HepG2 (cell line): ENCODE data around the gene CLCN1. TPM values are rescaled to one million over a fixed set of nuclear protein-coding genes. Genes with fewer than 3 reads are reported as not detected.

Source experiments
- ATAC-seq: fragments of 200-7000 bp; cut with Tn5 transposase; 3 replicates; pipeline ENCODE4 v1.9.1; 2020; ENCODE audit warnings: mild to moderate bottlenecking, moderate library complexity
- BruUV-seq: library from RNA; stranded (reverse); fragments of 400-500 nt; replicated peaks from 2 replicates; lab custom pipeline; 2021; lab: Mats Ljungman, UMichigan
- CTCF ChIA-PET: fragments of 300-600 bp; formaldehyde crosslinking; extraction: SDS; loops from one replicate; lab custom pipeline; 2021; ENCODE audit warnings: low total read pairs, inconsistent platforms, low intra/inter-chr PET ratio; lab: Yijun Ruan, JAX
- POLR2A ChIA-PET: fragments of 350-600 bp; sonication (Branson Sonifier 250); formaldehyde crosslinking; loops from one replicate; lab custom pipeline; 2020; ENCODE audit warnings: antibody characterized with exemption, inconsistent platforms; lab: Yijun Ruan, JAX
- DNase-seq: peaks from one replicate; pipeline ENCODE4 v3.0.0-alpha.2; 2015; ENCODE audit warnings: low spot score
- FAIRE-seq: peaks from 3 replicates; lab custom pipeline; 2011; peaks lifted over from hg19 to GRCh38; lab: Jason Lieb, UNC
- H2AFZ ChIP-seq: one replicate; pipeline ENCODE4 v1.6.1; 2011; ENCODE audit warnings: low read length, inconsistent platforms
- H3K27ac ChIP-seq: fragments of 300-600 bp; 3 replicates; pipeline ENCODE4 v1.8.0; 2011; ENCODE audit warnings: mixed run types, mild to moderate bottlenecking, mixed read lengths, low read length, inconsistent platforms; ENCODE audit not compliant: insufficient read depth; ENCODE audit errors: extremely low read length
- H3K27me3 ChIP-seq, 2 experiments: fragments of 200-600 bp in 1 of 2; 2 replicates in 1 of 2; 3 replicates in 1 of 2; pipeline versions ENCODE4 v1.6.0 to v1.8.0; 2011; ENCODE audit warnings: low read length in 2 of 2, mild to moderate bottlenecking in 2 of 2, moderate library complexity in 2 of 2, inconsistent platforms in 1 of 2; ENCODE audit not compliant: insufficient read depth in 2 of 2, control insufficient read depth in 1 of 2
- H3K36me3 ChIP-seq, 2 experiments: fragments of 200-600 bp in 1 of 2; replicated peaks in 1 of 2; 2 replicates in 1 of 2; 3 replicates in 1 of 2; pipeline versions ENCODE4 v1.5.1 to v1.8.0; 2011; ENCODE audit warnings: low read length in 2 of 2, inconsistent platforms in 1 of 2; ENCODE audit not compliant: insufficient read depth in 2 of 2, control insufficient read depth in 1 of 2
- H3K4me1 ChIP-seq: 2 replicates; pipeline ENCODE4 v1.5.1; 2012; ENCODE audit warnings: low read length, inconsistent platforms; ENCODE audit not compliant: insufficient read depth
- H3K4me2 ChIP-seq: 2 replicates; pipeline ENCODE4 v1.6.0; 2011; ENCODE audit warnings: low read depth, low read length, inconsistent platforms
- H3K4me3 ChIP-seq, 3 experiments: fragments of 200-600 bp in 1 of 3; sonication (generic), shearing (Covaris generic) in 1 of 3; replicated peaks in 1 of 3; 2 replicates each; pipeline ENCODE4 v1.5.1; 2011 to 2016; ENCODE audit warnings: low read length in 3 of 3, inconsistent platforms in 2 of 3, low read depth in 2 of 3, mild to moderate bottlenecking in 2 of 3, control low read depth in 1 of 3, mixed read lengths in 1 of 3; ENCODE audit not compliant: insufficient read depth in 1 of 3
- H3K79me2 ChIP-seq: one replicate; pipeline ENCODE4 v1.6.1; 2011; ENCODE audit warnings: low read length, inconsistent platforms; ENCODE audit not compliant: insufficient read depth
- H3K9ac ChIP-seq: 2 replicates; pipeline ENCODE4 v1.6.0; 2011; ENCODE audit warnings: mild to moderate bottlenecking, low read depth, low read length, inconsistent platforms; ENCODE audit not compliant: insufficient read depth
- H3K9me3 ChIP-seq: 2 replicates; pipeline ENCODE4 v1.5.1; 2012; ENCODE audit warnings: mild to moderate bottlenecking, low read length
- H4K20me1 ChIP-seq: 2 replicates; pipeline ENCODE4 v1.6.0; 2011; ENCODE audit warnings: inconsistent platforms, mild to moderate bottlenecking, low read length, moderate library complexity; ENCODE audit not compliant: insufficient read depth
- ASH2L ChIP-seq: fragments of 300-600, 200-600 bp; sonication (generic); IDR thresholded peaks from 2 replicates; pipeline ENCODE4 v1.7.0; 2017; ENCODE audit warnings: low read depth, mild to moderate bottlenecking, moderate library complexity, mixed read lengths, low read length; ENCODE audit not compliant: insufficient read length
- GATAD1 ChIP-seq: IDR thresholded peaks from 2 replicates; pipeline ENCODE4 v1.6.1; 2016; ENCODE audit warnings: missing genetic modification reagents, missing compliant biosample characterization
- GLI4 ChIP-seq: sonication (generic); formaldehyde crosslinking; IDR thresholded peaks from 2 replicates; pipeline ENCODE4 v1.5.1; 2020; ENCODE audit warnings: missing genetic modification reagents, mild to moderate bottlenecking, moderate library complexity, borderline replicate concordance
- KDM6A ChIP-seq: IDR thresholded peaks from 2 replicates; pipeline ENCODE4 v1.6.1; 2016; ENCODE audit warnings: low read depth
- SOX13 ChIP-seq, 3 experiments: fragments of 450-650 bp in 1 of 3; sonication (generic) in 1 of 3; formaldehyde crosslinking in 1 of 3; IDR thresholded peaks in 2 of 3; conservative IDR thresholded peaks in 1 of 3; 2 replicates each; pipeline versions ENCODE4 v1.5.0 to v1.6.1; 2016 to 2020; ENCODE audit warnings: antibody characterized with exemption in 1 of 3, mild to moderate bottlenecking in 1 of 3, missing compliant biosample characterization in 1 of 3, missing genetic modification reagents in 1 of 3, moderate library complexity in 1 of 3
- SP5 ChIP-seq: IDR thresholded peaks from 2 replicates; pipeline ENCODE4 v1.6.1; 2016; ENCODE audit warnings: low read depth, borderline replicate concordance
- ZEB1 ChIP-seq: IDR thresholded peaks from 2 replicates; pipeline ENCODE4 v1.6.1; 2012; ENCODE audit warnings: mild to moderate bottlenecking, low read depth, inconsistent platforms; ENCODE audit not compliant: insufficient replicate concordance
- ZNF333 ChIP-seq: sonication (generic); formaldehyde crosslinking; IDR thresholded peaks from 2 replicates; pipeline ENCODE4 v1.4.0; 2020; ENCODE audit warnings: mild to moderate bottlenecking, missing genetic modification reagents, borderline replicate concordance
- ZNF335 ChIP-seq: sonication (generic); formaldehyde crosslinking; IDR thresholded peaks from 2 replicates; pipeline ENCODE4 v1.4.0; 2020; ENCODE audit warnings: missing genetic modification reagents
- ZNF451 ChIP-seq: sonication (generic); formaldehyde crosslinking; IDR thresholded peaks from 2 replicates; pipeline ENCODE4 v1.5.0; 2020; ENCODE audit warnings: mild to moderate bottlenecking, missing genetic modification reagents
- ZNF781 ChIP-seq: sonication (generic); formaldehyde crosslinking; IDR thresholded peaks from 2 replicates; pipeline ENCODE4 v1.5.1; 2020; ENCODE audit warnings: borderline replicate concordance, mild to moderate bottlenecking, missing genetic modification reagents; ENCODE audit errors: not compliant biosample characterization
- WGBS: methylation state at CpG from one replicate; pipeline ENCODE4 v1.1.6; 2017; ENCODE audit warnings: low lambda C conversion rate; 5-methylcytosine and 5-hydroxymethylcytosine counted together
- in situ Hi-C: cut with HindIII; loops from 2 replicates; pipeline ENCODE4 v1.10.0; 2017; ENCODE audit warnings: low pct_unique_long_range_greater_than_20kb; ENCODE audit not compliant: extremely low pct_ligation_motif_present
- intact Hi-C: fragments of 100-400 bp; cut with micrococcal nuclease; formaldehyde crosslinking; loops from one replicate; pipeline ENCODE4 v1.10.0; 2022; ENCODE audit not compliant: unreplicated experiment
- polyA plus RNA-seq, 8 experiments: library from polyadenylated mRNA; depleted of rRNA in 3 of 8; stranded (reverse) in 7 of 8; unstranded in 1 of 8; fragments of >200 nt; fragmentation: Illumina TruSeq in 4 of 8; extraction: Trizol in 4 of 8; gene quantifications; 2 replicates each; pipeline versions ENCODE4 v1.2.1 to v1.2.3, GENCODE V29; 2011 to 2016; ENCODE audit warnings: low read depth in 4 of 8, missing spikeins in 1 of 8, mixed read lengths in 1 of 8; ENCODE audit not compliant: insufficient read depth in 1 of 8
- total RNA-seq, 5 experiments: library from RNA; depleted of rRNA; stranded (reverse); fragments of >200 nt; fragmentation: Illumina TruSeq; extraction: Trizol; gene quantifications; 2 replicates each; pipeline ENCODE4 v1.2.3, GENCODE V29; 2016; ENCODE audit warnings: low read depth in 1 of 5
- TF ChIP-seq, protein P1 (sequence below): IDR thresholded peaks from 2 replicates; pipeline ENCODE4 v1.6.1; 2016; ENCODE audit warnings: mild to moderate bottlenecking, missing biosample characterization, missing genetic modification reagents
- TF ChIP-seq, protein P2 (sequence below): sonication (generic); formaldehyde crosslinking; IDR thresholded peaks from 2 replicates; pipeline ENCODE4 v1.4.0; 2020; ENCODE audit warnings: missing genetic modification reagents, borderline replicate concordance
- TF ChIP-seq, protein P3 (sequence below): sonication (generic); formaldehyde crosslinking; IDR thresholded peaks from 2 replicates; pipeline ENCODE4 v1.4.0; 2020; ENCODE audit warnings: missing genetic modification reagents, mild to moderate bottlenecking, borderline replicate concordance

CLCN1 gene
- total and polyA plus RNA-seq, 2 of the 13 experiments (the other 11 are each of a cell fraction or from before 2014, with no cell fraction given), result 0.01 TPM; not detected in 1

DNA sequence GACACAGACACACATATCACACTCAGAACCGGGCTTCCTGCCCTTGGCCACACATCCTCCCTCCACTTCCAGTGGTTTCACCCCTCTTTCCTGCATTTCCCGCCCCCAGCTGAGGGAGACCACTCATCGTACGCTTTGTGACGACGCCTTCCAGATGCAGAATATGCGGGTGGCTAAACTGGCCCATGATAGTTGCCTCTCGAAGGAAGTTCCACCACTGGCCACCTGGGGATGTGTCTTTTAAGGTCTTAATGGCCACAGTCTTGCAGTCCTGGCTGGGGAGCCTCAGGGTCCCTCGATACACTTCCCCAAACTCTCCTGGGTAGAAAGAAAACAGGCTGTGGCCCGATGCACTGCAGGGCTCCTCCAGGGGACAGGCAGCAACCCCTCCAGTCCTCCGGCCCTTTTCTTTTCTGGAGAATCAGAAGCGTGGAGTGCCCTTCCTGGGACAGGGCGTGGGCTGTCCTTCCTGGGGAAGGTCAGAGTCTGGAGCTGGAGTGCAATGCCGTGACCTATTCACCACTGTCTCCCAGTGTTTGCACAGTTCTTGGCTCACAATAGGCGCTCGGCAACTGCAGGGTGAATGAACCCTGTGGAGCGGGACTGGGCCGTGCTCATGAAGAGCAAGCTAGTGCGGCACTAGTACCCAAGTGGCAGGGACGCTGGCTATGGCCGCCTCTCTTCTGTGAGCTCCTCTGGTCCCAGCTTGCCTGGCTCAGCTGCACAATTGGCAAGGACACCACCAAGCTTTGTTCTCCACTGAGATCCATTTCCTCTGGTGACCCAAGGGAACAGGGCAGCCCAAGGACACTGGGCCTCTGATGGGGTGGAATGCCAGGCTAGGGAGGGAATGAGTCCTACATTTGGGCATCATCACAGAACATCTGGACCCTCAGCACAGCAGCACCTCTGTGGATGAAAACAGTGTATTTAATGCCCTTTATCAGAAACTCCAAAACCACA, 79.6 kb downstream of the CLCN1 start:
- ChIA-PET POLR2A (interaction anchor here (0.7 to 2.5 kb wide), 10 partner anchors 10 to 505 kb away, joined by 3 to 24 read pairs (median 6); partner anchors contain the start of genes CASP2, EPHA1 and GSTK1), CTCF (no interaction called here)
- H3K27me3 ChIP-seq, result no peaks in the 10 kb centered on the region
- ATAC-seq (peak; percentile 88), DNase-seq (peak; percentile 85), FAIRE-seq (peak; percentile 91)
- no peaks in the 10 kb centered on the region for H4K20me1 ChIP-seq
- peak overlapping the region; percentile 66 for H3K27ac ChIP-seq
- BruUV-seq, result no TSS peak
- 31% methylated on average over 15 of the region's 21 CpGs for WGBS
- no peaks in the 10 kb centered on the region for H3K9me3 ChIP-seq
- intact Hi-C loops (loop anchor here (1.0 kb wide), 1 partner anchor 14 kb away; the partner anchor contains the start of gene ZYX), in situ Hi-C loops (loop anchor here (25.0 kb wide), 1 partner anchor 517 kb away; the partner anchor contains the start of gene TCAF1)
- H3K4me3 ChIP-seq, result peak overlapping the region in 1 of 3 experiments; percentile 47; a peak in 3 of 6 replicates
- no peak overlapping the region for H2AFZ ChIP-seq
- H3K9ac ChIP-seq, result peak overlapping the region; percentile 27; the same call in 1 of the 2 replicates
- H3K36me3 ChIP-seq, result peaks cover 0 to 3% of the 10 kb centered on the region in 2 experiments; a peak in 1 of 5 replicates
- H3K79me2 ChIP-seq, result no peaks in the 10 kb centered on the region
- peak overlapping the region; percentile 78 for H3K4me2 ChIP-seq
- H3K4me1 ChIP-seq, result peaks cover 61% of the 10 kb centered on the region
- TF ChIP-seq, protein P1, sequence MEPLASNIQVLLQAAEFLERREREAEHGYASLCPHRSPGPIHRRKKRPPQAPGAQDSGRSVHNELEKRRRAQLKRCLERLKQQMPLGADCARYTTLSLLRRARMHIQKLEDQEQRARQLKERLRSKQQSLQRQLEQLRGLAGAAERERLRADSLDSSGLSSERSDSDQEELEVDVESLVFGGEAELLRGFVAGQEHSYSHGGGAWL (CRISPR knock-in tag), result no peak
- TF ChIP-seq ZNF451 (CRISPR knock-in tag), result peak; percentile 58; the same call in 1 of the 2 replicates
- peak; percentile 80; the same call in 1 of the 2 replicates for TF ChIP-seq SOX13 (IDR thresholded peaks at IDR 0.05)
- TF ChIP-seq SOX13 (CRISPR knock-in tag; conservative IDR thresholded peaks at IDR 0.05 in 1 of 2, IDR thresholded peaks at IDR 0.05 in 1 of 2), result peak in 1 of 2 experiments; percentile 97; a peak in 2 of 4 replicates
- 0 out of 2 replicates have a peak, but pooled peaks have one; percentile 84 for TF ChIP-seq GLI4 (CRISPR knock-in tag)
- TF ChIP-seq ZNF335 (CRISPR knock-in tag), result no peak
- TF ChIP-seq ASH2L, result peak; percentile 44
- peak; percentile 21 for TF ChIP-seq ZEB1
- TF ChIP-seq, protein P2, sequence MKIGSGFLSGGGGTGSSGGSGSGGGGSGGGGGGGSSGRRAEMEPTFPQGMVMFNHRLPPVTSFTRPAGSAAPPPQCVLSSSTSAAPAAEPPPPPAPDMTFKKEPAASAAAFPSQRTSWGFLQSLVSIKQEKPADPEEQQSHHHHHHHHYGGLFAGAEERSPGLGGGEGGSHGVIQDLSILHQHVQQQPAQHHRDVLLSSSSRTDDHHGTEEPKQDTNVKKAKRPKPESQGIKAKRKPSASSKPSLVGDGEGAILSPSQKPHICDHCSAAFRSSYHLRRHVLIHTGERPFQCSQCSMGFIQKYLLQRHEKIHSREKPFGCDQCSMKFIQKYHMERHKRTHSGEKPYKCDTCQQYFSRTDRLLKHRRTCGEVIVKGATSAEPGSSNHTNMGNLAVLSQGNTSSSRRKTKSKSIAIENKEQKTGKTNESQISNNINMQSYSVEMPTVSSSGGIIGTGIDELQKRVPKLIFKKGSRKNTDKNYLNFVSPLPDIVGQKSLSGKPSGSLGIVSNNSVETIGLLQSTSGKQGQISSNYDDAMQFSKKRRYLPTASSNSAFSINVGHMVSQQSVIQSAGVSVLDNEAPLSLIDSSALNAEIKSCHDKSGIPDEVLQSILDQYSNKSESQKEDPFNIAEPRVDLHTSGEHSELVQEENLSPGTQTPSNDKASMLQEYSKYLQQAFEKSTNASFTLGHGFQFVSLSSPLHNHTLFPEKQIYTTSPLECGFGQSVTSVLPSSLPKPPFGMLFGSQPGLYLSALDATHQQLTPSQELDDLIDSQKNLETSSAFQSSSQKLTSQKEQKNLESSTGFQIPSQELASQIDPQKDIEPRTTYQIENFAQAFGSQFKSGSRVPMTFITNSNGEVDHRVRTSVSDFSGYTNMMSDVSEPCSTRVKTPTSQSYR, result peak; percentile 36; the same call in 1 of the 2 replicates
- 0 out of 2 replicates have a peak, but pooled peaks have one; percentile 56 for TF ChIP-seq ZNF333 (CRISPR knock-in tag)
- TF ChIP-seq, protein P3, sequence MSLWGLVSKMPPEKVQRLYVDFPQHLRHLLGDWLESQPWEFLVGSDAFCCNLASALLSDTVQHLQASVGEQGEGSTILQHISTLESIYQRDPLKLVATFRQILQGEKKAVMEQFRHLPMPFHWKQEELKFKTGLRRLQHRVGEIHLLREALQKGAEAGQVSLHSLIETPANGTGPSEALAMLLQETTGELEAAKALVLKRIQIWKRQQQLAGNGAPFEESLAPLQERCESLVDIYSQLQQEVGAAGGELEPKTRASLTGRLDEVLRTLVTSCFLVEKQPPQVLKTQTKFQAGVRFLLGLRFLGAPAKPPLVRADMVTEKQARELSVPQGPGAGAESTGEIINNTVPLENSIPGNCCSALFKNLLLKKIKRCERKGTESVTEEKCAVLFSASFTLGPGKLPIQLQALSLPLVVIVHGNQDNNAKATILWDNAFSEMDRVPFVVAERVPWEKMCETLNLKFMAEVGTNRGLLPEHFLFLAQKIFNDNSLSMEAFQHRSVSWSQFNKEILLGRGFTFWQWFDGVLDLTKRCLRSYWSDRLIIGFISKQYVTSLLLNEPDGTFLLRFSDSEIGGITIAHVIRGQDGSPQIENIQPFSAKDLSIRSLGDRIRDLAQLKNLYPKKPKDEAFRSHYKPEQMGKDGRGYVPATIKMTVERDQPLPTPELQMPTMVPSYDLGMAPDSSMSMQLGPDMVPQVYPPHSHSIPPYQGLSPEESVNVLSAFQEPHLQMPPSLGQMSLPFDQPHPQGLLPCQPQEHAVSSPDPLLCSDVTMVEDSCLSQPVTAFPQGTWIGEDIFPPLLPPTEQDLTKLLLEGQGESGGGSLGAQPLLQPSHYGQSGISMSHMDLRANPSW (CRISPR knock-in tag), result peak; percentile 20; the same call in 1 of the 2 replicates
- TF ChIP-seq SP5 (CRISPR knock-in tag), result 0 out of 2 replicates have a peak, but pooled peaks have one; percentile 22
- TF ChIP-seq KDM6A, result peak; percentile 69
- peak; percentile 49 for TF ChIP-seq GATAD1 (CRISPR knock-in tag)
- TF ChIP-seq ZNF781 (CRISPR knock-in tag), result peak; percentile 49
